H1 (cell line): ENCODE data around the gene NRXN2. TPM values are rescaled to one million over a fixed set of nuclear protein-coding genes. Genes with fewer than 3 reads are reported as not detected.

ENCODE experiments used
- ATF2 ChIP-seq: IDR thresholded peaks from 2 replicates; pipeline ENCODE4 v1.6.1; 2012; ENCODE audit warnings: low read length, inconsistent platforms
- BACH1 ChIP-seq: IDR thresholded peaks from 2 replicates; pipeline ENCODE4 v1.6.1; 2012; ENCODE audit warnings: low read length, improper control_type of control experiment
- BRCA1 ChIP-seq: IDR thresholded peaks from 2 replicates; pipeline ENCODE4 v1.6.1; 2012; ENCODE audit warnings: low read depth, low read length, improper control_type of control experiment
- CREB1 ChIP-seq: IDR thresholded peaks from 2 replicates; pipeline ENCODE4 v1.6.1; 2012; ENCODE audit warnings: inconsistent platforms
- E2F6 ChIP-seq: IDR thresholded peaks from 2 replicates; pipeline ENCODE4 v1.6.1; 2012; ENCODE audit warnings: inconsistent platforms
- EGR1 ChIP-seq: IDR thresholded peaks from 2 replicates; pipeline ENCODE4 v1.6.1; 2011; ENCODE audit warnings: low read depth, low read length, borderline replicate concordance
- GABPA ChIP-seq: IDR thresholded peaks from 2 replicates; pipeline ENCODE4 v1.6.1; 2011; ENCODE audit warnings: mild to moderate bottlenecking, low read length, moderate library complexity, borderline replicate concordance; ENCODE audit not compliant: insufficient read depth
- KDM4A ChIP-seq: IDR thresholded peaks from one replicate; pipeline ENCODE4 v1.7.1; 2012; ENCODE audit warnings: low read depth, mild to moderate bottlenecking, moderate library complexity, low read length, inconsistent platforms; ENCODE audit not compliant: severe bottlenecking
- MAX ChIP-seq: IDR thresholded peaks from 2 replicates; pipeline ENCODE4 v1.6.1; 2012; ENCODE audit warnings: inconsistent platforms
- POU5F1 ChIP-seq: IDR thresholded peaks from 2 replicates; pipeline ENCODE4 v1.6.1; 2011; ENCODE audit warnings: low read depth, mild to moderate bottlenecking, low read length, moderate library complexity
- RBBP5 ChIP-seq: IDR thresholded peaks from 2 replicates; pipeline ENCODE4 v1.7.1; 2012; ENCODE audit warnings: low read depth, mild to moderate bottlenecking, inconsistent platforms, low read length, moderate library complexity, borderline replicate concordance
- SAP30 ChIP-seq: fragments of 300-600 bp; sonication (generic); IDR thresholded peaks from 2 replicates; pipeline ENCODE4 v1.7.1; 2012; ENCODE audit warnings: low read length, moderate library complexity, mild to moderate bottlenecking, inconsistent platforms; ENCODE audit not compliant: insufficient read depth, insufficient replicate concordance
- SP1 ChIP-seq: IDR thresholded peaks from 2 replicates; pipeline ENCODE4 v1.6.1; 2011; ENCODE audit warnings: low read depth, low read length
- SP4 ChIP-seq: IDR thresholded peaks from 2 replicates; pipeline ENCODE4 v1.6.1; 2012; ENCODE audit warnings: low read length, inconsistent platforms
- SUZ12 ChIP-seq: fragments of 200-600 bp; sonication (generic); IDR thresholded peaks from 2 replicates; pipeline ENCODE4 v1.6.1; 2012; ENCODE audit warnings: mild to moderate bottlenecking, inconsistent platforms, low read length, moderate library complexity, mixed read lengths
- TAF7 ChIP-seq: optimal IDR thresholded peaks from 2 replicates; pipeline ENCODE3; 2011; ENCODE audit warnings: low read depth, mild to moderate bottlenecking, inconsistent platforms, low read length, moderate library complexity, borderline replicate concordance
- TCF12 ChIP-seq: IDR thresholded peaks from 2 replicates; pipeline ENCODE4 v1.6.1; 2011; ENCODE audit warnings: low read depth, mild to moderate bottlenecking, low read length
- YY1 ChIP-seq: IDR thresholded peaks from 2 replicates; pipeline ENCODE4 v1.6.1; 2011; ENCODE audit warnings: low read depth, mild to moderate bottlenecking, low read length
- polyA plus RNA-seq, 7 experiments: library from polyadenylated mRNA; depleted of rRNA in 3 of 7; stranded (reverse) in 5 of 7; unstranded in 2 of 7; fragments of >200 nt in 5 of 7; fragments of 200-250 nt in 2 of 7; gene quantifications; 1 replicate in 5 of 7; 2 replicates in 1 of 7; 4 replicates in 1 of 7; pipeline versions ENCODE4 v1.2.1 to v1.2.3, GENCODE V29; 2011 to 2013; ENCODE audit warnings: missing spikeins in 2 of 7, mixed read lengths in 2 of 7
- total RNA-seq: library from RNA; stranded (reverse); fragmentation: NEBNext Ultra II Directional; extraction: Animal tissue kit (Norgen Biotek cat#: 25700); gene quantifications from 2 replicates; pipeline ENCODE4 v1.2.1, GENCODE V29; 2021

The NRXN2 gene
- total and polyA plus RNA-seq, 2 of the 8 experiments (the other 6 are each of a cell fraction or from before 2014, with no cell fraction given) = 1.3 to 11.5 TPM

- TF ChIP-seq ATF2 (no peak), SAP30 (no peak), BACH1 (no peak), E2F6 (0 out of 2 replicates have a peak, but pooled peaks have one; percentile 36), EGR1 (no peak), SUZ12 (peak; percentile 53; the same call in 1 of the 2 replicates), BRCA1 (no peak), SP1 (no peak), MAX (peak; percentile 65), TAF7 (no peak), RBBP5 (no peak), CREB1 (no peak), POU5F1 (no peak), YY1 (no peak), GABPA (no peak), SP4 (no peak), TCF12 (no peak), KDM4A (peak; percentile 55)
These were observed 78.9 kb downstream of the NRXN2 start (continued) for GRCh38 chr11:64643920-64644646.
